Astrocyte (in vitro differentiated cells and primary cell): ENCODE data around the gene MICAL2.

ENCODE experiments used
- CTCF ChIP-seq: IDR thresholded peaks from 2 replicates; pipeline ENCODE4 v1.5.1; 2011; ENCODE audit warnings: low read depth, mild to moderate bottlenecking, inconsistent platforms, low read length, moderate library complexity; ENCODE audit not compliant: insufficient read depth
- EZH2 ChIP-seq: IDR thresholded peaks from 2 replicates; pipeline ENCODE4 v1.6.1; 2012; ENCODE audit warnings: mild to moderate bottlenecking, low read length, inconsistent platforms; ENCODE audit not compliant: insufficient read depth

GRCh38 chr11:12160680-12161079 is 50.3 kb downstream of the MICAL2 start:
- no peak for TF ChIP-seq CTCF
- no peak for TF ChIP-seq EZH2
